RWPE2 (cell line): ENCODE measurements around the gene FATE1.

Experiments
- ATAC-seq: fragments of 200-7000 bp; cut with Tn5 transposase; 3 replicates; pipeline ENCODE4 v1.9.1; 2021; ENCODE audit warnings: low read depth
- DNase-seq: peaks from one replicate; pipeline ENCODE4 v3.0.0-alpha.2; 2020; ENCODE audit warnings: low spot score
- H3K27ac ChIP-seq: fragments of 450-650 bp; 2 replicates; pipeline ENCODE4 v1.5.1; 2017; ENCODE audit warnings: mild to moderate bottlenecking; ENCODE audit not compliant: poor library complexity, severe bottlenecking
- H3K27me3 ChIP-seq: fragments of 250-450 bp; sonication (Bioruptor Pico); 2 replicates; pipeline ENCODE4 v1.5.1; 2021; ENCODE audit warnings: mild to moderate bottlenecking, moderate library complexity; ENCODE audit not compliant: insufficient read depth, poor library complexity, severe bottlenecking
- H3K36me3 ChIP-seq: fragments of 250-450 bp; sonication (Bioruptor Pico); 2 replicates; pipeline ENCODE4 v1.5.1; 2020; ENCODE audit warnings: low read depth, mild to moderate bottlenecking, moderate library complexity
- H3K4me1 ChIP-seq: fragments of 250-450 bp; sonication (Bioruptor Pico); 2 replicates; pipeline ENCODE4 v1.5.1; 2021; ENCODE audit warnings: mild to moderate bottlenecking, moderate library complexity; ENCODE audit not compliant: insufficient read depth, poor library complexity, severe bottlenecking
- H3K4me3 ChIP-seq: fragments of 250-450 bp; sonication (Bioruptor Pico); 2 replicates; pipeline ENCODE4 v1.5.1; 2021; ENCODE audit warnings: mild to moderate bottlenecking, moderate library complexity; ENCODE audit not compliant: severe bottlenecking
- H3K9me3 ChIP-seq: fragments of 250-450 bp; sonication (Bioruptor Pico); 2 replicates; pipeline ENCODE4 v1.5.1; 2021; ENCODE audit warnings: mild to moderate bottlenecking, moderate library complexity; ENCODE audit not compliant: severe bottlenecking
- TF ChIP-seq, protein P1 (sequence below): fragments of 450-650 bp; IDR thresholded peaks from one replicate; pipeline ENCODE4 v1.5.1; 2017; ENCODE audit warnings: mild to moderate bottlenecking, moderate library complexity; ENCODE audit not compliant: poor library complexity, severe bottlenecking

Gene FATE1

GRCh38 chrX:151703487-151703886 lies 12.3 kb upstream of the FATE1 start:
- TF ChIP-seq, protein P1, sequence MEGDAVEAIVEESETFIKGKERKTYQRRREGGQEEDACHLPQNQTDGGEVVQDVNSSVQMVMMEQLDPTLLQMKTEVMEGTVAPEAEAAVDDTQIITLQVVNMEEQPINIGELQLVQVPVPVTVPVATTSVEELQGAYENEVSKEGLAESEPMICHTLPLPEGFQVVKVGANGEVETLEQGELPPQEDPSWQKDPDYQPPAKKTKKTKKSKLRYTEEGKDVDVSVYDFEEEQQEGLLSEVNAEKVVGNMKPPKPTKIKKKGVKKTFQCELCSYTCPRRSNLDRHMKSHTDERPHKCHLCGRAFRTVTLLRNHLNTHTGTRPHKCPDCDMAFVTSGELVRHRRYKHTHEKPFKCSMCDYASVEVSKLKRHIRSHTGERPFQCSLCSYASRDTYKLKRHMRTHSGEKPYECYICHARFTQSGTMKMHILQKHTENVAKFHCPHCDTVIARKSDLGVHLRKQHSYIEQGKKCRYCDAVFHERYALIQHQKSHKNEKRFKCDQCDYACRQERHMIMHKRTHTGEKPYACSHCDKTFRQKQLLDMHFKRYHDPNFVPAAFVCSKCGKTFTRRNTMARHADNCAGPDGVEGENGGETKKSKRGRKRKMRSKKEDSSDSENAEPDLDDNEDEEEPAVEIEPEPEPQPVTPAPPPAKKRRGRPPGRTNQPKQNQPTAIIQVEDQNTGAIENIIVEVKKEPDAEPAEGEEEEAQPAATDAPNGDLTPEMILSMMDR = no peak
- H3K27ac ChIP-seq = no peak overlapping the region
- DNase-seq (no peak), ATAC-seq (no peak)
- H3K9me3 ChIP-seq = no peaks in the 10 kb centered on the region
- H3K36me3 ChIP-seq = no peaks in the 10 kb centered on the region
- no peaks in the 10 kb centered on the region for H3K27me3 ChIP-seq
- no peak overlapping the region for H3K4me3 ChIP-seq
- no peaks in the 10 kb centered on the region for H3K4me1 ChIP-seq

GRCh38 chrX:151704041-151704663 lies 11.7 kb upstream of the FATE1 start:
- ATAC-seq (no peak), DNase-seq (no peak)
- Histone ChIP-seq H3K36me3 (no peaks in the 10 kb centered on the region), H3K9me3 (no peaks in the 10 kb centered on the region), H3K4me3 (no peak overlapping the region), H3K27ac (no peak overlapping the region), H3K27me3 (no peaks in the 10 kb centered on the region), H3K4me1 (no peaks in the 10 kb centered on the region)
- TF ChIP-seq, protein P1 = no peak

DNA sequence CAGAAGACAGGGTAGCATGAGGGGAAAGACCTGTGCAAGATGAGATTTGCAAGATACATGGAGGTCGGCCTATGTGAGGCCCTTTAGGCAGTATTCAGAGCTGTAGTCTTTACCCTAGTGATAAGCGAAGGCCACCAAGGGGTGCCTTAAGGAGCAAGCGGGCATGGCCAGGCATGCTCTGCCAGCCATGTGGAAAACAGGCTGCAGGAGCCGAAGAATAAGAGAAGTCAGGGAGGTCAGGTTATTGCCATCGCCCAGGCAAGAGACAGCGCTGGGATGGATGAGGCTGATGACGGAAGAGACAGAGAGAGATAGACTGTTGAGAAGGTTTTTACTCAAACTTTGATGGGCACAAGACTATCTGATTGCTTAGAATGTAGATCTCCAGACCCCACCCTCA lies 7.0 kb upstream of the FATE1 start:
- Histone ChIP-seq H3K4me1 (no peaks in the 10 kb centered on the region), H3K27ac (no peak overlapping the region), H3K36me3 (no peaks in the 10 kb centered on the region), H3K27me3 (no peaks in the 10 kb centered on the region), H3K4me3 (no peak overlapping the region), H3K9me3 (no peaks in the 10 kb centered on the region)
- no peak for DNase-seq
- ATAC-seq = no peak
- TF ChIP-seq, protein P1 = no peak

DNA sequence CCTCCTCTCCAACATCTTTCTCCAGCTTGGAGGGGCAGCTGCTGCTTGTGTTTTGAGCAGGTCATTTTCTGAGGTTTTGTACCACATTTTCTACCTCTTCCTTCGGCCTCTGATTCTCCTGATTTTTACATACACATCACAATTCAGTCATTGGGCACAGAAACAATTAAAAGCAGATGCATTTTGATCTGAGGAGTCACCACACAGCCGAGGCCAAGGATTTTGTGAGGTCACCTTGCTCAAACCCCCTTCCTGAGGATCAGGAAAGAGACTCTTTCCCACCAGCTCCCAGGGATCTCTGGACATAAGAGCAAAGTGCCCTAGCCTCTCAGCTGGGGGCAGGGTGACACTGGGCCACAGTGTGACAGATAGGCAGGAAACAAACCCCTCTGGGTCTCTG lies 5.4 kb upstream of the FATE1 start:
- Histone ChIP-seq H3K4me3 (no peak overlapping the region), H3K9me3 (no peaks in the 10 kb centered on the region), H3K4me1 (no peaks in the 10 kb centered on the region), H3K36me3 (no peaks in the 10 kb centered on the region), H3K27ac (no peak overlapping the region), H3K27me3 (no peaks in the 10 kb centered on the region)
- ATAC-seq = no peak
- TF ChIP-seq, protein P1 = no peak
- no peak for DNase-seq

DNA sequence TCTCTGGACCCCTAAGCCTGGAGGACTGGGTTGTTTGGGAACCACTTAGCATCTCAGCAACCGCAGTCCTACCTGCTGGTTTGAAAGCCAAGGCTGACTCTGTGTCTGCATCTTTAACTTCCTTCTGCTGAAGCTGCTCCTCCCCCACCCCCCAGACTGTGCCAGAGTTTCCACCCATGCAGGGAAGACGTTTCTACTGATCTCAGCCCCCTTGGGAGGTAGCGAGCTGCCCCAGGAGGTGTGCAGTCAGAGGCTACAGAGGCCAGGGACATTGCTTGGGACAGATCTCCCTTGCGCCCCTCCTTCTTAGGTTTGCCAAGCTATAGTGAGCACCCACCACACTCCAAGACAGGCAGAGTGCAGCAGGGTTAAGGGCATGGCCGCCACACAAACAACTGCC lies 4.7 kb upstream of the FATE1 start:
- no peaks in the 10 kb centered on the region for H3K27me3 ChIP-seq
- H3K9me3 ChIP-seq = no peaks in the 10 kb centered on the region
- DNase-seq (no peak), ATAC-seq (no peak)
- TF ChIP-seq, protein P1 = no peak
- H3K4me1 ChIP-seq = no peaks in the 10 kb centered on the region
- no peaks in the 10 kb centered on the region for H3K36me3 ChIP-seq
- no peak overlapping the region for H3K27ac ChIP-seq
- no peak overlapping the region for H3K4me3 ChIP-seq
